HG03460 (cell line): Measurements from ENCODE around the gene PAX2.

Source experiments
- ATAC-seq: cut with Tn5 transposase; IDR thresholded peaks from one replicate; pipeline ENCODE4 v1.9.1; 2021; ENCODE audit not compliant: unreplicated experiment

Gene PAX2

GRCh38 chr10:100811752-100812750 lies 66.7 kb downstream of the PAX2 start:
- ATAC-seq, result no peak

GRCh38 chr10:100812978-100813377 lies 67.6 kb downstream of the PAX2 start:
- no peak for ATAC-seq

- no peak for ATAC-seq
These were observed 69.5 kb downstream of the PAX2 start for GRCh38 chr10:100814751-100815474.

- no peak for ATAC-seq
These were observed 71.3 kb downstream of the PAX2 start for GRCh38 chr10:100816671-100817070.

- ATAC-seq, result no peak
These were observed 72.0 kb downstream of the PAX2 start for GRCh38 chr10:100817268-100817839.

GRCh38 chr10:100819424-100819823 lies 74.0 kb downstream of the PAX2 start:
- ATAC-seq, result no peak

GRCh38 chr10:100823194-100823593 lies 77.8 kb downstream of the PAX2 start:
- no peak for ATAC-seq

- no peak for ATAC-seq
These were observed 79.5 kb downstream of the PAX2 start for GRCh38 chr10:100824886-100825285.

GRCh38 chr10:100825325-100825875 lies 80.0 kb downstream of the PAX2 start:
- no peak for ATAC-seq

GRCh38 chr10:100826031-100826651 lies 80.8 kb downstream of the PAX2 start:
- no peak for ATAC-seq

- no peak for ATAC-seq
These were observed 81.2 kb downstream of the PAX2 start for GRCh38 chr10:100826661-100826982.

- no peak for ATAC-seq
These were observed 81.8 kb downstream of the PAX2 start for GRCh38 chr10:100826983-100827818.

GRCh38 chr10:100827819-100828737 lies 82.7 kb downstream of the PAX2 start:
- no peak for ATAC-seq

GRCh38 chr10:100828738-100829096 lies 83.3 kb downstream of the PAX2 start:
- ATAC-seq, result no peak

GRCh38 chr10:100829097-100829870 lies 83.9 kb downstream of the PAX2 start:
- no peak for ATAC-seq

- ATAC-seq, result no peak
These were observed 84.7 kb downstream of the PAX2 start for GRCh38 chr10:100829933-100830727.

GRCh38 chr10:100830728-100831111 lies 85.3 kb downstream of the PAX2 start:
- ATAC-seq, result no peak

GRCh38 chr10:100831742-100832141 lies 86.4 kb downstream of the PAX2 start:
- ATAC-seq, result no peak
